PC-3 (cell line): ENCODE measurements around the gene PDIA4.

ENCODE experiments used
- CTCF ChIP-seq: fragments of 300-600 bp; sonication (generic); conservative IDR thresholded peaks from 2 replicates; pipeline ENCODE4 v1.5.1; 2017; ENCODE audit warnings: antibody characterized with exemption, low read depth, mild to moderate bottlenecking, low read length
- EZH2 ChIP-seq: fragments of 300-600 bp; sonication (generic); IDR thresholded peaks from one replicate; pipeline ENCODE4 v1.6.1; 2017; ENCODE audit warnings: antibody characterized with exemption, mild to moderate bottlenecking, low read length; ENCODE audit not compliant: unreplicated experiment
- EZH2phosphoT487 ChIP-seq: fragments of 300-600 bp; sonication (generic); IDR thresholded peaks from 2 replicates; pipeline ENCODE4 v1.6.1; 2018; ENCODE audit warnings: mild to moderate bottlenecking, antibody characterized with exemption, low read length, borderline replicate concordance

- TF ChIP-seq CTCF (no peak), EZH2phosphoT487 (no peak), EZH2 (no peak)
These were observed 50.2 kb downstream of the PDIA4 start for GRCh38 chr7:148978091-148978490.
